ENCODE results near the gene LRRC3.
"Not testable (repeated sequence)": the region's sequence is repeated elsewhere in the genome, so short reads cannot be mapped to it uniquely, and the experiment has no call there.

Gene LRRC3

DNA sequence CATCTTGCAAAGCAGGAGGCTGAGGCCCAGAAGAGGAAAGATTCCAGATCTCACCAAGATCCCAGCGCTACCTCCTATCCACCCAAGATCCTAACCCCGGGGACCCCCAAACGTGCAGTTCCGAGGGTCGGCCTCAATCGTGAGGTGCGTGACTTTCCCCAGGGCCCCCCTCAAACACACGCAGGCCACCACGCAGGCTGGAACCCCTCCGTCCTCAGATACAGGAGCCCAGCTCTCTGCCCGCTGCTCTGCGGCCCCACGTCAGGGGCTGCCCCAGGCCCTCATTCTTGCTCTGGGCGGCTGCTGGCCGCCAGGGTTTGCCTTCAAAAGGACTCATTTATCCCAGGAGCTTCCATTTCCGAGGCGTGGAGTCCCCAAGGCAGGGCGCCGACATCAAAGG lies 44.8 kb downstream of the LRRC3 start:
- in situ Hi-C loops (cut with HindIII; ENCODE audit: low pct_ligation_motif_present, low pct_unique_long_range_greater_than_20kb, low sequenced_read_pairs), result no loop called here
- no peak for DNase-seq

DNA sequence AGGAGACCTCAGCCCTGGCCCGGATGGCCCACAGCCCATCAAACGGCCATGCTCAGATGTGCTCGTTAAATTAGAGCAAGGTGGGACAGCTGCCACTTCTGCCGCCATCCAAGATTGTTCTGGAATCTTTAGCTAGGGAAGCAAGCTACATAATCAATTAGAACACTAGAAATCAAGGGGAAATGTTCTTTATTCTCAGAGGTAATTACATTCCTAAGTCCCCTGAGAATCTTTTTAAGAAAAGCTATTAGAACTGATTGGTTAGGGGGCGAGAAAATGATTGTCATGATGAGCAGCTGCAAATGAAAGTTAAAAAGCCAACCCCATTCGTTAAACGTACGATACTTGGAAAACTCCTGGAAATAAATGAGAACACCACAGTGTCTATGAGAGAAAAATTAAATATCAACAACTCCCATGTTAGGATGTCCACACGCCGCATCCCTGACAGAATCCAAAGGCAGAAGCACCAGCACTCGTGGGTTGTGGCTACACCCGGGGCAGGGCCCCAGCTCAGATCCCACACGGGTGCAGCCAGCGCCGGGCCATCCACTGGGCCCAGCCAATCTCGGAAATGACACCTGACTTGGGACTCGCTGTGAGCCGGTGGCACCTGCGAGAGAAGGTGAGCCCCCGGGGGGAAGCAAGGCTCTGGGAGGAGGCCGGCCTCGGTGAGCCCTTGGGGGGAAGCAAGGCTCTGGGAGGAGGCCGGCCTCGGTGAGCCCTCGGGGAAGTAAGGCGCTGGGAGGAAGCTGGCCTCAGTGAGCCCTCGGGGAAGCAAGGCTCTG lies 47.1 kb downstream of the LRRC3 start:
- in situ Hi-C loops (cut with HindIII; ENCODE audit: low pct_ligation_motif_present, low pct_unique_long_range_greater_than_20kb, low sequenced_read_pairs), result no loop called here
- no peak for DNase-seq

DNA sequence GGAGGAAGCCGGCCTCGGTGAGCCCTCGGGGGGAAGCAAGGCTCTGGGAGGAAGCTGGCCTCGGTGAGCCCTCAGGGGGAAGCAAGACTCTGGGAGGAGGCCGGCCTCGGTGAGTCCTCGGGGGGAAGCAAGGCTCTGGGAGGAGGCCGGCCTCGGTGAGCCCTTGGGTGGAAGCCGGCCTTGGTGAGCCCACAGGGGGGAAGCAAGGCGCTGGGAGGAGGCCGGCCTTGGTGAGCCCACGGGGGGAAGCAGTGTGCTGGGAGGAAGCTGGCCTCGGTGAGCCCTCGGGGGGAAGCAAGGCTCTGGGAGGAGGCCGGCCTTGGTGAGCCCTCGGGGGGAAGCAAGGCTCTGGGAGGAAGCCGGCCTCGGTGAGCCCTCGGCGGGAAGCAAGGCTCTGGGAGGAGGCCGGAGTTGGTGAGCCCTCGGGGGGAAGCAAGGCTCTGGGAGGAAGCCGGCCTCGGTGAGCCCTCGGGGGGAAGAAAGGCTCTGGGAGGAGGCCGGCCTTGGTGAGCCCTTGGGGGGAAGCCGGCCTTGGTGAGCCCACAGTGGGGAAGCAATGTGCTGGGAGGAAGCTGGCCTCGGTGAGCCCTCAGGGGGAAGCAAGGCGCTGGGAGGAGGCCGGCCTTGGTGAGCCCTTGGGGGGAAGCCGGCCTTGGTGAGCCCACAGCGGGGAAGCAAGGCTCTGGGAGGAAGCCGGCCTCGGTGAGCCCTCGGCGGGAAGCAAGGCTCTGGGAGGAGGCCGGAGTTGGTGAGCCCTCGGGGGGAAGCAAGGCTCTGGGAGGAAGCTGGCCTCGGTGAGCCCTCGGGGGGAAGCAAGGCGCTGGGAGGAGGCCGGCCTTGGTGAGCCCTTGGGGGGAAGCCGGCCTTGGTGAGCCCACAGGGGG lies 47.9 kb downstream of the LRRC3 start:
- in situ Hi-C loops (cut with HindIII; ENCODE audit: low pct_ligation_motif_present, low pct_unique_long_range_greater_than_20kb, low sequenced_read_pairs); DNase-seq: not testable (repeated sequence)

DNA sequence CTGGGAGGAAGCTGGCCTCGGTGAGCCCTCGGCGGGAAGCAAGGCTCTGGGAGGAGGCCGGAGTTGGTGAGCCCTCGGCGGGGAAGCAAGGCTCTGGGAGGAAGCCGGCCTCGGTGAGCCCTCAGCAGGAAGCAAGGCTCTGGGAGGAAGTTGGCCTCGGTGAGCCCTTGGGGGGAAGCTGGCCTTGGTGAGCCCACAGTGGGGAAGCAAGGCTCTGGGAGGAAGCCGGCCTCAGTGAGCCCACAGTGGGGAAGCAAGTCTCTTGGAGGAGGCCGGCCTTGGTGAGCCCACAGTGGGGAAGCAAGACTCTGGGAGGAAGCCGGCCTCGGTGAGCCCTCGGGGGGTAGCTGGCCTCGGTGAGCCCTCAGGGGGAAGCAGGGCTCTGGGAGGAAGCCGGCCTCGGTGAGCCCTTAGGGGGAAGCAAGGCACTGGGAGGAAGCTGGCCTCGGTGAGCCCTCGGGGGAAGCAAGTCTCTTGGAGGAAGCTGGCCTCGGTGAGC lies 48.6 kb downstream of the LRRC3 start:
- in situ Hi-C loops (cut with HindIII; ENCODE audit: low pct_ligation_motif_present, low pct_unique_long_range_greater_than_20kb, low sequenced_read_pairs), result no loop called here

DNA sequence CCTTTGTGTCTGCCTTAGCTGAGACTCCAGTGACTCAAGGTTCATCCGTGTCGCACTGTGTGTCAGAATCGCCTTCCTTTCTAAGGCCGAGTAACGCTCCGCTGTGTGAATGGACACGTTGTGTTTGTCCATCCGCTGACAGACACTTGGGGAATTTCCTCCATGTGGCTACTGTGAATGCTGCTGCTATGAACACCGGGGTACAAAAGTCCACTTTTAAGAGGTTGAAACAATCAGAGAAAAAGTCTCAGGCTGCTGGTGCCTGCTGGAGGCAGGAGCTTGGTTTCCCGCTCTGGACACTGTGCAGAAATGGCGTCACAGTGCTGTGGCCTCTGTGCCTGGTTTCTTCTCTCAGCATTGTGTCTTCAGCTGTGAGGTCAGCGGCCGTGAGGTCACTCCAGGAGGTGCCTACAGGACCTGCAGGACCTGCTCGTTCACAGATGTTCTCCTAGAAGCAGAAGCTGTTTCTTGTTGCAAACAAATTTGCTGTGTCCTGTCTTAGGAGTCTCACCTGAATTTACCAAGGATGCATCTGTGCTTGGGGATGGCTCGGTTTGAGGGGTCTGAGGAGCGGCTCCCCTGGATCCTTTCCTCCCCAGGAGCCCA lies 50.5 kb downstream of the LRRC3 start:
- in situ Hi-C loops (cut with HindIII; ENCODE audit: low pct_ligation_motif_present, low pct_unique_long_range_greater_than_20kb, low sequenced_read_pairs), result no loop called here
- DNase-seq, result no peak

More for the DNA sequence above, 48.6 kb downstream of the LRRC3 start:
- DNase-seq, result no peak

DNA sequence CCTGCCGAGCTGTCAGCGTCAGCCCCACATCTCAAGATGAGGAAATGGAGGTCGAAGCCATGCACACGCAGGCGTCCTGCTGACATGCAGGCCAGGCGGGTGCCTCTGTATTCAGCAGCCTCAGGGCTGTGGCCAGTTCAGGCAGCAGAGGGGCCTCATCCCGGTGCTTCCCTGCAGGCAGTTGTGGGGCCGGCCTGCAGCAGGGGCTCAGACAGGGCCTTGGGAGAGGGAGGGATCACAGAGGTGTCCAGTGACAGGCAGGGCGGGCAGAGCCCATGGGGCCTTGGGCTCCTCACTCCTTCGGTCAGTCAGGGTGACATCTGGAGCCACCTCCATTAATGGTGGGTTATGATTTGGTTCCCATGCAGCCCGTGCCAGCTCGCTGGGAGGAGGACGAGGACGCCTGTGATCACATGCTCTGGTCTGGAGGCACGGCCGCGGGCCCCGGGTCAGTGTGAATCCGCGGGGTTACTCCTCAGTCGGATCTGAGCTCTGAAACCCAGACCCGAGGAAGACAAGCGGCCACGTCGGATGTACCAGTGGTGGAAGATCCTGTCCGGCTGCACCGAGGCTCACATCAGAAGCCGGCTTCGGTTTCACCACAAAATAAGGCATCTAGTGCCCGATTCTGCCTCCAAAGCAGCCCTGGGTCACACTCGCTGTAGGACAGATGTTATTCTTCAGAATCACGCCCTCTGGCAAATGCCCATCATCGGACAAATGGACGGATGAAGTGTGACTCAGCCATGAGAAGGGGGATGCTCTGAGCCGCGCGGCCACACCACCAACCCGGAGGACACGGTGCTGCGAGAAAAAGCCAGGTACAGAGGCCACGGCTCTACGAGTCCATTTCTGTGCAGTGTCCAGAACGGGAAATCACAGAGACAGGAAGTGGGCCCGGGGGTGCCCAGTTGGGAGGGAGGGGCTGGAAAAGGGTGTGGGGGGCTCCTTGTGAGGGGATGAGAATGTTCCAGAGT lies 51.3 kb downstream of the LRRC3 start:
- no peak for DNase-seq
- in situ Hi-C loops (cut with HindIII; ENCODE audit: low pct_ligation_motif_present, low pct_unique_long_range_greater_than_20kb, low sequenced_read_pairs), result no loop called here

DNA sequence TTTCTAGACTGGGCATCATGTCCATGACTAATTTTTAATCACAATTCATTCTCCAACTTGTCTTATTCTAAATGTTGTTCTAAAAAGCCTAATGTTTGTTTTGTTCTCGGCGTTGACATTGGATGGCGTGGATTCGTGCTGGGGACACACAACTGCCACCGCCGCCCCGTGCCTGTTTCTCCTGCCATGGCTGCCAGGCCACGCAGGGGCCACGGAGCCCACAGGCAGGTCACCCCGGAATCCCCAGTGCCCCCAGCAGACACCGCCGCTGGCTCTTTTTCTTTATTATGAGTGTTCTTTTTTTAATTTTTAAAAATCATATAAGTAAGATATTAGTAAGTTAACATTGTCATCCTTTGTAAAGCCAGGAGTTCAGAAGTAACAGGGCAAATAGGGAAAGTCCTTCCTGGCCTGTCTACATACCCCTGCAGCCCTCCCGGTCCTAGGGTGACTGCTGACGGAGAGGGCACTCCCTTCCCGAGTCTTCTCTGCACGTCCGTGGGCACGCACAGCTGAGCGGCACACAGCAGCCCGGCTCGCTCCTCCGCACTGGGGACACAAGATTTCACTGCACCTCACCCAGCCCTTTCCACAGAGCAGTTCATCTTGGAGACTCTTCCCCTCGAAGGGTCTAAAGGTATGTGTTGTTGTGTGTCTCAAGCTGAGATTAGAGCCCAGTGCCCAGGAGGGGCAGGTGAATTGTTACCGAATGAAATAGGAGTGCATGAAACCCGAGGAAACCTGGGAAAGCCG lies 52.5 kb downstream of the LRRC3 start:
- no peak for DNase-seq
- in situ Hi-C loops (cut with HindIII; ENCODE audit: low pct_ligation_motif_present, low pct_unique_long_range_greater_than_20kb, low sequenced_read_pairs), result no loop called here

DNA sequence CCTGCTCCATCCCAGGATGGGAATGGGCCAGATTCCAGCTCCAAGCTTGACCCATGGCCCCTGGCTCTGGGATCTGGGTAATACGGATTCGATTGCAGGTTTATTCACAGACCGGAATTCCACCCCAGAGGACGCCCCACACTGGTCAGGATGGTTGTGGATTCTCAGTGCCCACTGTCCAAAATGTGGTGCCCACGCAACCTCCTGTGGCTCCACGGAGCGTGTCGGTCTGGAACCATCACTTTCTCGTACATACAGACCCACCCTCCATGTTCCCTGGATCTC lies 53.1 kb downstream of the LRRC3 start:
- no peak for DNase-seq
- in situ Hi-C loops (cut with HindIII; ENCODE audit: low pct_ligation_motif_present, low pct_unique_long_range_greater_than_20kb, low sequenced_read_pairs), result no loop called here

DNA sequence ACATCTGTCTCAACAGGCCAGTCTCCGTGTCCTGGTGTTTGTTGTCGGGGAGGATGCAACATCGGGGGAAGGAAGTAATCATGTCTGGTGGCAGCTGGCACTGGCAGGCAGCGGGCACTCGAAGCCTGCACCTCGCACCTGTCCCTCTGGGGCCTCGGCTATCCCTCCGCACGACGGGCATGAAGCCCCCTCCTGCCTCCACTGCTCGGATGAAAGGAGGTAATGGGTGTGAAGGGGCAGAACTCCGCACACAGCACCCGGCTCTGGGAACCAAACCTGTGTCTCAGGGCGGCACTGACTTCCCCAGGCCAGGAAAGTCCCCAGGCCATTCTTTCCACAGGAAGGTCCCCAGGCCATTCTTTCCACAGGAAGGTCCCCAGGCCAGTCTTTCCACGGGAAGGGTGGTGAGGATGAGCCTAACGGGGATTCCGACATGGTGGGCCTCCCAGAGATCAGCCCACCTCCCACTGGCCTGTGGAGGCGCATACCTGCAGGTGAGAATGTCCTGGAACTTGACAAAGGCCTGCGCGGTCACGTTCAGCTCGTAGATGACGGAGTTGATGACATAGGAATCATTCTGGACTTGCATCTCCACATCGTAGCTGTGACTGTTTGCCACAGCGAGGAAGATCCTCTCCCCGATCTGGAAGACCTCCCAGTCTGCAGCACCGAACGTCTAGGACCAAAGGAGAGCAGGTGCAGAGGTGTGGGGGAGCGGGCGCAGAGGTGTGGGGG lies 53.6 kb downstream of the LRRC3 start:
- DNase-seq, result no peak
- in situ Hi-C loops (cut with HindIII; ENCODE audit: low pct_ligation_motif_present, low pct_unique_long_range_greater_than_20kb, low sequenced_read_pairs), result no loop called here

DNA sequence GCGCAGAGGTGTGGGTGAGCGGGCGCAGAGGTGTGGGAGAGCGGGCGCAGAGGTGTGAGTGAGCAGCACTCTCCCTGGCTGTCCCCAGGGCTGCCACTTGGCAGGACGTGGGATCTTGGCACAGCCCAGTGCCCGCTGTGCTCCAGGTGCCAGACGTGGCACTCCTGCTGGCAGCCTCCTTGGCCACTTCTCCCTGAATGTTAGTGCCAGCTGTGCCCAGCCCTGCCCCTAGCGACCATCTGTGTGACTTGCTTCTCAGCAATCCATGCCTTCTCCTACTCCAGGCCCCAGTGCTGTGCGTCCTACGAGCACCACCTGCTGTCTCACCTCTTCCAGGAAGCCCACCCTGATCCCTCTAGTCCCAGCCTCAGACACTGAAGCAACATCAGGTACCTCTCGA lies 54.2 kb downstream of the LRRC3 start:
- in situ Hi-C loops (cut with HindIII; ENCODE audit: low pct_ligation_motif_present, low pct_unique_long_range_greater_than_20kb, low sequenced_read_pairs), result no loop called here
- peak; percentile 67 for DNase-seq

DNA sequence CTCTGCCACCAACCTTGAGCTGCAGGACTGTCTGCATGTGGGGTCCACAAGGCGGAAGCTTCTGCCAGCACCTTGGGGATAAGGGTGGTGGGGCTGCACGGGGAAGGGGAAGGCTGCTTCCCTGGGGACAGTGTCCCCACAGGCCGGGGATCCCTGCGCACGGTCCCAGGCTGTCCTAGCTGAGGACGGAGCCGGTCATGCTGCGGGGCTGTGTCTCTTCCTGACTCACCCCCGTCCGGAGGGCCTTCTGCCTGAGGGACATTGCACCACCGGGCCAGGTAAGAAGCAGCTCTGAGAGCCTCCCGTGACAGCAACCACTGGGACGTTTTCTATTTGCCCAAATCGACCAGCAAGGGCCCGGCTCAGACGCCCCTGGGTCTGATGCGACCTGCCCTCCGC lies 54.8 kb downstream of the LRRC3 start:
- no peak for DNase-seq
- in situ Hi-C loops (cut with HindIII; ENCODE audit: low pct_ligation_motif_present, low pct_unique_long_range_greater_than_20kb, low sequenced_read_pairs), result no loop called here

DNA sequence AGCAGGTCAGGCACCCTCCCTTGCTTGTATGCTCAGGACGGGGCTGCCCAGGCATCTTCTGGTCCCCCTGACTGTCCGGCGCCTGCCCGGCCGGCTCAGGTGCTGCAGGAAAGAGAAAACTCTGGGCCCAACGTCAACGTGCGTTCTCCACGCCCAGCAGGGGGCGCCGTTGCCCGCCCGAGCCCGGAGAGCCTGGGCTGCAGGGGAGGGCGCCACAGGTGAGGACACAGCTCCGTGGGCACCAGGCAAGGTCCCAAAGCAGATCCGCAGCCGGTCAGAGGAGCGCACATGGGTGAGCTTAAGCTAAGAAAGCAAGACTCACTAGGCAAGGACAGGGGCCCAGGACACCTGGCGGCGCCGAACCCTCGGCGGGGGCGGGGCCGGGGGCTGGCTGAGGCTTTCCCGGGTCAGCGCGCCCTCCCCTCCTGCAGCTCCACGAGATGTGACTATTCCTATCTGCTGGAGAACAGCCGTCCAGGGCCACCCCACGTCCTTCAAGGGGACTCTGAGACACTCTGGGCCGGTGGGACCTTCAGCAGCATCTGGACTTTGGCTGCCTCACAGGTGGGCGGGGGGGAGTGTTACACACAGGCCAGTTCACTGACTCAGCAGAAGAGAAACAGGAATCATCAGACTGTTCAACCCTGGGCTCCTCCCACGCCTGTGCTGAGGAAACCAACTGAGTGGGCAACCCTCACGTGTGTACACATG lies 55.4 kb downstream of the LRRC3 start:
- peak; percentile 47 for DNase-seq
- in situ Hi-C loops (cut with HindIII; ENCODE audit: low pct_ligation_motif_present, low pct_unique_long_range_greater_than_20kb, low sequenced_read_pairs), result no loop called here

DNA sequence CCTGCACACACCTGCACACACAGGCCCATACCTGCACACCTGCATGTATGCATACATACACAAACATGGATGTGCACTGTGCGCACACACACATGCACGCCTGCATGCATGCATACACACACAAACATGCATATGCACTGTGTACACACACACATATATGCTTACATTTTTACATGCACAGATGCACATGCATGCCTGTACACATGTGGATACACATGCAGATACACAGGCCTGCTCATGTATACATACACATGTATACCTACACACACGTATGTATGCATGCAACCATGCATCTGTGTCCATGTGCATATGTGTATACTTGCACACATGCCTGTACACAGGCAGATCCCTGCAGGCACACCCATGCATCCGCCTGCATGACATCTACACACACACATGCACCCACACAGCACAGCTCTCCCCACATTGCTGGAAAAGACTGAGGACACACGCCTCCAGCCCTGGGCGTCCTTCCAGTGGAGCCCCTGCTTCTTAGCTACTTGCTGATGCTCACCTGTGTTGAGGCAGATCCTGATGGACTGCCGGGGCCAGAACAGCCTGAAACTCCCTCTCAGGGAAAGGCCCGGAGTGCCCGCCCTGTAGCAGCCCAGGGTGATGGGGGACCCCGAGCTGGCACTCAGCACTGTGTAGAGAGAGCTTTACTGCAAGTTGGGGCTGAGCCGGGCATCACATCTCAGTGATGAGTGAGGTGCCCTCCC lies 56.1 kb downstream of the LRRC3 start:
- DNase-seq, result no peak

More for the DNA sequence above, 56.1 kb downstream of the LRRC3 start:
- in situ Hi-C loops (cut with HindIII; ENCODE audit: low pct_ligation_motif_present, low pct_unique_long_range_greater_than_20kb, low sequenced_read_pairs), result no loop called here
